Hepatocyte (in vitro differentiated cells): Measurements from ENCODE around the gene PPM1H. TPM values are rescaled to one million over a fixed set of nuclear protein-coding genes. Genes with fewer than 3 reads are reported as not detected.

Source experiments
- DNase-seq: peaks from one replicate; pipeline ENCODE4 v3.0.0-alpha.2; 2016; ENCODE audit warnings: low spot score
- H2AFZ ChIP-seq: fragments of 200-600 bp; sonication (generic); 2 replicates; pipeline ENCODE4 v1.6.0; 2016; ENCODE audit warnings: antibody characterized with exemption, mild to moderate bottlenecking
- H3K27ac ChIP-seq: fragments of 200-600 bp; sonication (generic); 2 replicates; pipeline ENCODE4 v1.5.1; 2016; ENCODE audit warnings: mild to moderate bottlenecking
- H3K27me3 ChIP-seq: fragments of 200-600 bp; sonication (generic); 2 replicates; pipeline ENCODE4 v1.6.1; 2016
- H3K36me3 ChIP-seq: fragments of 200-600 bp; sonication (generic); replicated peaks from 2 replicates; pipeline ENCODE4 v1.5.1; 2016; ENCODE audit warnings: low read depth; ENCODE audit not compliant: insufficient read depth
- H3K4me1 ChIP-seq: fragments of 200-600 bp; sonication (generic); 2 replicates; pipeline ENCODE4 v1.5.1; 2016; ENCODE audit warnings: mild to moderate bottlenecking, moderate library complexity; ENCODE audit not compliant: insufficient read depth
- H3K4me2 ChIP-seq: fragments of 200-600 bp; sonication (generic); 2 replicates; pipeline ENCODE4 v1.6.0; 2016
- H3K4me3 ChIP-seq: fragments of 200-600 bp; sonication (generic); 2 replicates; pipeline ENCODE4 v1.5.1; 2016; ENCODE audit warnings: mild to moderate bottlenecking
- H3K79me2 ChIP-seq: fragments of 200-600 bp; sonication (generic); 2 replicates; pipeline ENCODE4 v1.6.0; 2017; ENCODE audit warnings: mild to moderate bottlenecking
- H3K9me2 ChIP-seq: fragments of 200-600 bp; sonication (generic); replicated peaks from 2 replicates; pipeline ENCODE4 v1.6.0; 2017; ENCODE audit warnings: mild to moderate bottlenecking; ENCODE audit not compliant: insufficient read depth
- H3K9me3 ChIP-seq: fragments of 200-600 bp; sonication (generic); 2 replicates; pipeline ENCODE4 v1.5.1; 2016; ENCODE audit warnings: low read depth, mild to moderate bottlenecking
- H4K20me1 ChIP-seq: fragments of 200-600 bp; sonication (generic); 2 replicates; pipeline ENCODE4 v1.6.0; 2016; ENCODE audit warnings: mild to moderate bottlenecking; ENCODE audit not compliant: insufficient read depth, poor library complexity, severe bottlenecking
- EZH2 ChIP-seq: fragments of 200-600 bp; sonication (generic); IDR thresholded peaks from 2 replicates; pipeline ENCODE4 v1.6.1; 2016; ENCODE audit warnings: antibody characterized with exemption, mild to moderate bottlenecking, borderline replicate concordance
- EZH2phosphoT487 ChIP-seq: fragments of 200-600 bp; sonication (generic); IDR thresholded peaks from one replicate; pipeline ENCODE4 v1.6.1; 2018; ENCODE audit warnings: antibody characterized with exemption, mild to moderate bottlenecking, low read depth, moderate library complexity; ENCODE audit not compliant: unreplicated experiment, severe bottlenecking
- WGBS: methylation state at CpG from one replicate; pipeline ENCODE4 v1.1.6; 2016; ENCODE audit warnings: low lambda C conversion rate; ENCODE audit errors: missing lambda C conversion rate; 5-methylcytosine and 5-hydroxymethylcytosine counted together
- polyA plus RNA-seq: library from polyadenylated mRNA; unstranded; fragments of >200 nt; fragmentation: Nextera tagmentation; extraction: Ambion mirVana; gene quantifications from 2 replicates; pipeline ENCODE4 v1.2.1, GENCODE V29; 2016
- total RNA-seq: library from RNA; depleted of rRNA; stranded (reverse); fragments of >200 nt; gene quantifications from 2 replicates; pipeline ENCODE4 v1.2.3, GENCODE V29; 2014
- TF ChIP-seq, protein P1 (sequence below): fragments of 200-600 bp; sonication (generic); IDR thresholded peaks from 2 replicates; pipeline ENCODE4 v1.5.1; 2016; ENCODE audit warnings: antibody characterized with exemption, mild to moderate bottlenecking; ENCODE audit not compliant: poor library complexity

PPM1H gene
- total and polyA plus RNA-seq, 2 experiments from 2014 or later: 9.2 to 21.8 TPM

DNA sequence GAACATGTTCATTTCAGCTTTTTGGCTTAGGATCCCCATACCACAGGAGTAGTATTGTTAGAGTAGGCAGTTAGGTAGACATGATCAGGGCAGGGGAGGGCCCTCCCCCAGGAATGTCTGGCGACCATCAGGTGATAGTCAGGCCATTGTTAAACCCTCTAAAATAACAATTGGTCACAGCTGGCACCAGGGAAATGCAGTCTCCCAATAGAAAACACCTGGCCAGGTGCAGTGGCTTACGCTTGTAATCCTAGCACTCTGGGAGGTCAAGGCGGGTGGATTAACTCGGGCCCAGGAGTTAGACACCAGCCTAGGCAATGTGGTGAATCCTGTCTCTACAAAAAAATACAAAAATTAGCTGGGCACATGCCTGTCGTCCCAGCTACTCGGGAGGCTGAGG lies 281.2 kb downstream of the PPM1H start:
- H3K36me3 ChIP-seq: no peaks in the 10 kb centered on the region
- H4K20me1 ChIP-seq: no peaks in the 10 kb centered on the region
- 66% methylated on average over 6 of the region's 6 CpGs for WGBS
- H3K27me3 ChIP-seq: no peaks in the 10 kb centered on the region
- no peak for DNase-seq
- no peak overlapping the region for H3K4me2 ChIP-seq
- no peak overlapping the region for H3K4me3 ChIP-seq
- H3K27ac ChIP-seq: no peak overlapping the region
- H3K79me2 ChIP-seq: no peaks in the 10 kb centered on the region
- no peaks in the 10 kb centered on the region for H3K9me2 ChIP-seq
- H3K9me3 ChIP-seq: no peaks in the 10 kb centered on the region
- no peaks in the 10 kb centered on the region for H3K4me1 ChIP-seq
- no peak for TF ChIP-seq EZH2
- no peak for TF ChIP-seq EZH2phosphoT487
- TF ChIP-seq, protein P1, sequence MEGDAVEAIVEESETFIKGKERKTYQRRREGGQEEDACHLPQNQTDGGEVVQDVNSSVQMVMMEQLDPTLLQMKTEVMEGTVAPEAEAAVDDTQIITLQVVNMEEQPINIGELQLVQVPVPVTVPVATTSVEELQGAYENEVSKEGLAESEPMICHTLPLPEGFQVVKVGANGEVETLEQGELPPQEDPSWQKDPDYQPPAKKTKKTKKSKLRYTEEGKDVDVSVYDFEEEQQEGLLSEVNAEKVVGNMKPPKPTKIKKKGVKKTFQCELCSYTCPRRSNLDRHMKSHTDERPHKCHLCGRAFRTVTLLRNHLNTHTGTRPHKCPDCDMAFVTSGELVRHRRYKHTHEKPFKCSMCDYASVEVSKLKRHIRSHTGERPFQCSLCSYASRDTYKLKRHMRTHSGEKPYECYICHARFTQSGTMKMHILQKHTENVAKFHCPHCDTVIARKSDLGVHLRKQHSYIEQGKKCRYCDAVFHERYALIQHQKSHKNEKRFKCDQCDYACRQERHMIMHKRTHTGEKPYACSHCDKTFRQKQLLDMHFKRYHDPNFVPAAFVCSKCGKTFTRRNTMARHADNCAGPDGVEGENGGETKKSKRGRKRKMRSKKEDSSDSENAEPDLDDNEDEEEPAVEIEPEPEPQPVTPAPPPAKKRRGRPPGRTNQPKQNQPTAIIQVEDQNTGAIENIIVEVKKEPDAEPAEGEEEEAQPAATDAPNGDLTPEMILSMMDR: no peak
- H2AFZ ChIP-seq: no peak overlapping the region

DNA sequence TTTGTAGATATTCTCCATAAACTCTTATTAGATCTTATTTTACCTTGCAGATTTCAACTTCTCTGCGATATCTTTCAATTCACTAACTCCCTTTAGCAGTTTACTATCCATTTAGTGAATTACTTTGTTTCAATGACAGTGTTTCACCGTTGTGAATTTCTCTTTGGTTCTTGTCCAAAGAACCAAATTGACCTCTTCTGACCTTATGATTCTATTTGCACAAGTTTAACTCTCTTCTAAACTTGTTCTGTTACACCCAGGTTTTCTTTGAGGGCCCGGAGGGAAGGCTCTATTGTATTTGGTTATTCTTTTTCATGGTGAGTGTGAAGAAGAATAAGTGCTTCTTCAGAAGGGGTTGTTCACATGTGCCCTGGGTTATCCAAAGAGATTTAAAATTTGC lies 281.6 kb downstream of the PPM1H start:
- Histone ChIP-seq H3K36me3 (no peaks in the 10 kb centered on the region), H3K79me2 (no peaks in the 10 kb centered on the region), H3K4me1 (no peaks in the 10 kb centered on the region), H3K9me3 (no peaks in the 10 kb centered on the region), H3K4me2 (no peak overlapping the region), H4K20me1 (no peaks in the 10 kb centered on the region), H3K27me3 (no peaks in the 10 kb centered on the region), H3K27ac (no peak overlapping the region), H2AFZ (no peak overlapping the region), H3K4me3 (no peak overlapping the region), H3K9me2 (no peaks in the 10 kb centered on the region)
- WGBS: 54% methylated on average over 3 of the region's 3 CpGs
- TF ChIP-seq, protein P1: no peak
- DNase-seq: no peak

DNA sequence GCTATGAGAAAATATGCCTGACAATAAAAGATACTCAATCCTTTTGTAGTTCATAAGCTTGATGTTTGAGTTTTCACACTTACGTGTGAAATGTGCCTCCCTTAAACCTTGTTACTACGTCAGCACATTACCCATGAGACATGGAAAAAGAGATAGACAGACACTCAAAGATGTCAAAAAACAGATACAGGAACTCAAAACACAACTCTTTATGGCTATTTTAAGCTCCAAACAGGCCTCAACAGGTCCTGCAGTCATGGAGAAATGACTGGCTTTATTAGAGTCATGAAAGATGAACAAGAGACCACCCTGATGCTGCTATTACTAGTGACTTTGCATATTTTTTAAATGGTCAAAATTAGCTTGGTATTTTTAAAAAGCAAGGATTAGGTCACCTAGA lies 283.8 kb downstream of the PPM1H start:
- no peaks in the 10 kb centered on the region for H3K36me3 ChIP-seq
- H3K4me3 ChIP-seq: no peak overlapping the region
- DNase-seq: no peak
- H3K27me3 ChIP-seq: no peaks in the 10 kb centered on the region
- no peaks in the 10 kb centered on the region for H3K9me2 ChIP-seq
- H3K27ac ChIP-seq: peak overlapping the region; percentile 27
- no peak for TF ChIP-seq EZH2
- TF ChIP-seq, protein P1: no peak
- no peak for TF ChIP-seq EZH2phosphoT487
- no peaks in the 10 kb centered on the region for H3K9me3 ChIP-seq
- H3K4me2 ChIP-seq: no peak overlapping the region
- H3K79me2 ChIP-seq: no peaks in the 10 kb centered on the region
- H2AFZ ChIP-seq: no peak overlapping the region
- H3K4me1 ChIP-seq: no peaks in the 10 kb centered on the region
- no peaks in the 10 kb centered on the region for H4K20me1 ChIP-seq
- 85% methylated on average over 2 of the region's 2 CpGs for WGBS
